ENCODE results near the gene RARB. TPM values are rescaled to one million over a fixed set of nuclear protein-coding genes. Genes with fewer than 3 reads are reported as not detected.
A peak's percentile ranks its signal among the peaks of the same experiment; 100 is the strongest.

Gene RARB
- total and polyA plus RNA-seq, 2 experiments from 2014 or later, result 0.14 to 0.42 TPM

DNA sequence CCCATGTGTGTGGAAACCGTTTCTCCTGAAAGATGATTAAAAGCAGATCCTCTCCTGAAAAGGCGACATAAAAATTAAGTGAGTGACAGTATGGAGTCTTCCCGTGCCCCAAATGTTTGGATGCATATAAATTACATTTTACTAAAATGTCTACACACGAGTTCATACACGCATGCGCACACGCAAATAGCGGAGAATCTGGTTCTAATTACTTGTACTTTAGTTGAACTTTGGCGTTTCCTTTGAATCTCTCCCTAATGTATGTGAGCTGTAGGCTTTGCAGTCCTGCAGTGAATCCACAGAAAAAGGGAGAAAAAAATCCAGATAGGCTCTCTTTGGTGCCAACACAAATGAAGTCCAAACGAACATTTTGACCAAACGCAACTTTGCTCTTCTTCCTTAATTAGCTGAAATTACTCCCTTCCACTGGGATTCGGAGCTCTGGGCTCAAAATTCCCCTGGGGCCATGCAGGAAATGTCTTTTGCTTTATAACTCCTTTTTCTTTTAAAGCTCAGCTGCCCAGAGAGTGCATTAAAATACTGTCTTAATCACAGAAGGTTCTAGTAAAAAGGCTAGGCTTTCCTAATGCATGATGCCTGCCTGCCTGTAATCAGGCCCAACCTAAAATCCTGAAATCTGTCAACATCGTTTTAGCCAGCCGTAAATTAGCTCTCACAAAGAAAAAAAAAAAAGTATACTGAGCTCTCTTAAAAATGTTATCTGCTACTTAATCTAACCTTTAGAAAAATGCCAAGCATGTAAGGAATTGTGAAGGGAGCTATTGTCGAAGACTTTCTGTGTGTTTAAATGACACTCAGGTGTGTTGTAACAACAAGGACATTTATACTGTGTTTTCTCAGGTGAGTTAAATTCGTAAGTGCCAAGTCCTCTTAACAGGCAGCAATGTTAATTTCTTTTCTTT, 26.2 kb downstream of the RARB start:
- peaks cover 28% of the 10 kb centered on the region for H3K4me1 Mint-ChIP-seq
- Histone ChIP-seq H3K4me1 (ENCODE audit: insufficient read depth) (peaks cover 35% of the 10 kb centered on the region), H2AFZ (no peak overlapping the region)

DNA sequence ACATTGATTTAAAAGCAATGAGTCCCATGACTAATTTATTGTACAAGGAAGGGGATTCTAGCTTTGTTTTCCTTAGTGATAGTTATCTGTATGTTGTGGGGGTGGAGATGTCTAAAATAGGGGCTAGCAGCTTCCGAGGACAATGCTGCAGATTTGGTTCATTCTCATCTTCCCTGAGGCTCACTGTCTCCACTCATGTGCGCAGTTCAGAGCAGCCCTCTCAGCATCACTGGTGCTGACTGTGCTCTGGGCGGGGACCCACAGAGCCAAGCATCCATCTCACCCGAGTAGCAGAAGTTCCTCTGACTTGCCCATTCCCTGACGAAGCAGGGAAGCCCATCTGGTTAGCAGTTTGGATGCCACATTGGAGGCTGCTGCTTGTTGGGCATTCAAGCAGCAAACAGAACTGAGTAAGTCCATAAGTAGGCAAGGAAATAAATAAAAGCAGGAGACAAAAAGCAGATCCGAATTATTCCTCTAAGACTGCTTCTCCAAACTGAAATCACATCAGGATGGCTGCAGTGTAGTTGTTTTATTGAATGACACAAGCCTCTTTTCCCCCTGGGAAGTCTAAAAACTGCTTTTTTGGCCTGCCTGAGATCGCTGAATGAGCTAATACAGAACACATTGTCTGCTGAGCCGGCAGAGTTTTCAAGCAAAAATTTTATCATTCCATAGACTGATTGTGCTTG, 27.5 kb downstream of the RARB start:
- Mint-ChIP-seq H3K27me3 (ENCODE audit: insufficient read depth, low read depth, poor library complexity) (peaks cover 3% of the 10 kb centered on the region), H3K27ac (peak overlapping the region; percentile 29; the same call in 1 of the 2 replicates), H3K9me3 (no peaks in the 10 kb centered on the region), H3K36me3 (ENCODE audit: low read depth) (no peaks in the 10 kb centered on the region), H3K4me1 (peaks cover 27% of the 10 kb centered on the region), H3K4me3 (no peak overlapping the region)
- peak; percentile 9 for DNase-seq (ENCODE audit: low spot score)
- no peaks in the 10 kb centered on the region for H3K36me3 ChIP-seq (ENCODE audit: insufficient read depth)
- H3K27ac ChIP-seq (ENCODE audit: low read depth), result peak overlapping the region; percentile 88
- peaks cover 35% of the 10 kb centered on the region for H3K4me1 ChIP-seq (ENCODE audit: insufficient read depth)
- H3K4me2 ChIP-seq, result peak overlapping the region; percentile 28
- H4K20me1 ChIP-seq (replicated peaks; ENCODE audit: insufficient read depth), result no peaks in the 10 kb centered on the region
- H3K79me2 ChIP-seq (replicated peaks; ENCODE audit: insufficient read depth), result no peaks in the 10 kb centered on the region
- ATAC-seq, result peak; percentile 68
- H3F3A ChIP-seq (replicated peaks; ENCODE audit: low read depth), result no peaks in the 10 kb centered on the region
- peak overlapping the region; percentile 1; the same call in 1 of the 2 replicates for H3K4me3 ChIP-seq
- H3K9me2 ChIP-seq (ENCODE audit: insufficient read depth), result no peaks in the 10 kb centered on the region
- peak overlapping the region; percentile 90 for H2AFZ ChIP-seq
- H3K27me3 ChIP-seq (ENCODE audit: insufficient read depth), result no peaks in the 10 kb centered on the region
- TF ChIP-seq, protein P1, sequence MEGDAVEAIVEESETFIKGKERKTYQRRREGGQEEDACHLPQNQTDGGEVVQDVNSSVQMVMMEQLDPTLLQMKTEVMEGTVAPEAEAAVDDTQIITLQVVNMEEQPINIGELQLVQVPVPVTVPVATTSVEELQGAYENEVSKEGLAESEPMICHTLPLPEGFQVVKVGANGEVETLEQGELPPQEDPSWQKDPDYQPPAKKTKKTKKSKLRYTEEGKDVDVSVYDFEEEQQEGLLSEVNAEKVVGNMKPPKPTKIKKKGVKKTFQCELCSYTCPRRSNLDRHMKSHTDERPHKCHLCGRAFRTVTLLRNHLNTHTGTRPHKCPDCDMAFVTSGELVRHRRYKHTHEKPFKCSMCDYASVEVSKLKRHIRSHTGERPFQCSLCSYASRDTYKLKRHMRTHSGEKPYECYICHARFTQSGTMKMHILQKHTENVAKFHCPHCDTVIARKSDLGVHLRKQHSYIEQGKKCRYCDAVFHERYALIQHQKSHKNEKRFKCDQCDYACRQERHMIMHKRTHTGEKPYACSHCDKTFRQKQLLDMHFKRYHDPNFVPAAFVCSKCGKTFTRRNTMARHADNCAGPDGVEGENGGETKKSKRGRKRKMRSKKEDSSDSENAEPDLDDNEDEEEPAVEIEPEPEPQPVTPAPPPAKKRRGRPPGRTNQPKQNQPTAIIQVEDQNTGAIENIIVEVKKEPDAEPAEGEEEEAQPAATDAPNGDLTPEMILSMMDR (conservative IDR thresholded peaks at IDR 0.05; ENCODE audit: low read depth in 2 of 2), result no peak
- TF ChIP-seq POLR2AphosphoS5 (IDR thresholded peaks at IDR 0.05; ENCODE audit: low read depth) (no peak), ZNF114 (CRISPR knock-in tag; IDR thresholded peaks at IDR 0.05) (no peak), NANOG (IDR thresholded peaks at IDR 0.05; ENCODE audit: borderline replicate concordance) (no peak)
- TF ChIP-seq, protein P2, sequence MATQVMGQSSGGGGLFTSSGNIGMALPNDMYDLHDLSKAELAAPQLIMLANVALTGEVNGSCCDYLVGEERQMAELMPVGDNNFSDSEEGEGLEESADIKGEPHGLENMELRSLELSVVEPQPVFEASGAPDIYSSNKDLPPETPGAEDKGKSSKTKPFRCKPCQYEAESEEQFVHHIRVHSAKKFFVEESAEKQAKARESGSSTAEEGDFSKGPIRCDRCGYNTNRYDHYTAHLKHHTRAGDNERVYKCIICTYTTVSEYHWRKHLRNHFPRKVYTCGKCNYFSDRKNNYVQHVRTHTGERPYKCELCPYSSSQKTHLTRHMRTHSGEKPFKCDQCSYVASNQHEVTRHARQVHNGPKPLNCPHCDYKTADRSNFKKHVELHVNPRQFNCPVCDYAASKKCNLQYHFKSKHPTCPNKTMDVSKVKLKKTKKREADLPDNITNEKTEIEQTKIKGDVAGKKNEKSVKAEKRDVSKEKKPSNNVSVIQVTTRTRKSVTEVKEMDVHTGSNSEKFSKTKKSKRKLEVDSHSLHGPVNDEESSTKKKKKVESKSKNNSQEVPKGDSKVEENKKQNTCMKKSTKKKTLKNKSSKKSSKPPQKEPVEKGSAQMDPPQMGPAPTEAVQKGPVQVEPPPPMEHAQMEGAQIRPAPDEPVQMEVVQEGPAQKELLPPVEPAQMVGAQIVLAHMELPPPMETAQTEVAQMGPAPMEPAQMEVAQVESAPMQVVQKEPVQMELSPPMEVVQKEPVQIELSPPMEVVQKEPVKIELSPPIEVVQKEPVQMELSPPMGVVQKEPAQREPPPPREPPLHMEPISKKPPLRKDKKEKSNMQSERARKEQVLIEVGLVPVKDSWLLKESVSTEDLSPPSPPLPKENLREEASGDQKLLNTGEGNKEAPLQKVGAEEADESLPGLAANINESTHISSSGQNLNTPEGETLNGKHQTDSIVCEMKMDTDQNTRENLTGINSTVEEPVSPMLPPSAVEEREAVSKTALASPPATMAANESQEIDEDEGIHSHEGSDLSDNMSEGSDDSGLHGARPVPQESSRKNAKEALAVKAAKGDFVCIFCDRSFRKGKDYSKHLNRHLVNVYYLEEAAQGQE (IDR thresholded peaks at IDR 0.05; ENCODE audit: unreplicated experiment), result no peak

More for the DNA sequence above, 26.2 kb downstream of the RARB start:
- peak overlapping the region; percentile 28; the same call in 1 of the 2 replicates for H3K4me2 ChIP-seq
- H3K9me2 ChIP-seq (ENCODE audit: insufficient read depth), result no peaks in the 10 kb centered on the region
- Mint-ChIP-seq H3K4me3 (peak overlapping the region; percentile 43), H3K9me3 (no peaks in the 10 kb centered on the region; the same call in 2 of the 3 replicates), H3K27me3 (ENCODE audit: insufficient read depth, low read depth, poor library complexity) (peaks cover 5% of the 10 kb centered on the region), H3K36me3 (ENCODE audit: low read depth) (no peaks in the 10 kb centered on the region), H3K27ac (peak overlapping the region; percentile 51)
- no peaks in the 10 kb centered on the region for H3F3A ChIP-seq (replicated peaks; ENCODE audit: low read depth)
- no peaks in the 10 kb centered on the region for H3K79me2 ChIP-seq (replicated peaks; ENCODE audit: insufficient read depth)
- TF ChIP-seq, protein P2 (IDR thresholded peaks at IDR 0.05; ENCODE audit: unreplicated experiment), result no peak
- TF ChIP-seq CREB1 (CRISPR knock-in tag; IDR thresholded peaks at IDR 0.05; ENCODE audit: low read depth), result no peak
- TF ChIP-seq JUNB (IDR thresholded peaks at IDR 0.05; ENCODE audit: unreplicated experiment), result no peak
- TF ChIP-seq NANOG (IDR thresholded peaks at IDR 0.05; ENCODE audit: borderline replicate concordance), result 0 out of 2 replicates have a peak, but pooled peaks have one; percentile 26
- TF ChIP-seq STAT1 (IDR thresholded peaks at IDR 0.05; ENCODE audit: unreplicated experiment), result no peak
- H4K20me1 ChIP-seq (replicated peaks; ENCODE audit: insufficient read depth), result no peaks in the 10 kb centered on the region
- H3K27ac ChIP-seq (ENCODE audit: low read depth), result peak overlapping the region; percentile 88
- peak; percentile 67 for DNase-seq (ENCODE audit: low spot score)
- no peak overlapping the region for H3K4me3 ChIP-seq
- no peaks in the 10 kb centered on the region for H3K36me3 ChIP-seq (ENCODE audit: insufficient read depth)
- peak; percentile 79 for ATAC-seq
- H3K27me3 ChIP-seq (ENCODE audit: insufficient read depth), result no peaks in the 10 kb centered on the region

Measured in GM23338 (cell line).